ENCODE measurements around the gene CX3CR1. TPM values are rescaled to one million over a fixed set of nuclear protein-coding genes. Genes with fewer than 3 reads are reported as not detected.

CX3CR1 gene
- total and polyA plus RNA-seq, 9 of the 15 experiments (the other 6 are each of a cell fraction or from before 2014, with no cell fraction given): 0.03 to 0.21 TPM; not detected in 7

DNA sequence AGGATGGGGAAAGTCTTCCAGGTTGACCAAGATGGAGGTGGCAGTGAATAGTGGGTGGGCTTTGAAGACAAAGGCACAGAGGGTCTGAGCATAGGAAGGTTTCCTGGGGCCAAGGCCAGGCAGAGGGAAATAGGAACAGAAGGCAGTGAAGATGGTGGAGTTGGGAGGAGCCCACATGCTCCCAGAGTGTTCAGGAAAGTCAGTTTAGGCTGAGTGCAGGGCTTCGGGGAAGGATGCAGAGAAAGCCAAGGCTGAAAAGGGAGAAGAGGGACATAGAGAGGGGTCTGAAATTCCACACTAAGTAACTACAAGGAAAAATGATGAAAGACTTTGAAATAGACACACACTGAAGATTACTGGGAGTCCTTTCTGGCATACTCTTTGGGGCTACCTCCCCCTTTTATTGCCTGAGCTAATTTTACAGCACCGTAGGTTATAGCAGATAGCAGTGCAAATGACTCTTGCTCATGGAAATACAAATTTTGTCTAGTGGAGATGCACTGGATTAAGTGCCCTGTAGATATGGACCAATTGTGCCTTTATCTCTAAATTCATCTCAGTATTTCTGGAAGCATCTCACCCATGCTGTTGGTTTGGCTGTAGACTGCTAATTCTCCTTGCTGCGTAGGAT is 3.8 kb downstream of the CX3CR1 start (continued):
- no peak for TF ChIP-seq CEBPG (CRISPR knock-in tag; IDR thresholded peaks at IDR 0.05)
- peak in 1 of 2 experiments; percentile 95; a peak in 2 of 4 replicates for TF ChIP-seq CEBPG (tag; conservative IDR thresholded peaks at IDR 0.05 in 1 of 2, IDR thresholded peaks at IDR 0.05 in 1 of 2)
- peak; percentile 36; the same call in 1 of the 2 replicates for TF ChIP-seq ELF2 (CRISPR knock-in tag; IDR thresholded peaks at IDR 0.05)
- TF ChIP-seq, protein P1, sequence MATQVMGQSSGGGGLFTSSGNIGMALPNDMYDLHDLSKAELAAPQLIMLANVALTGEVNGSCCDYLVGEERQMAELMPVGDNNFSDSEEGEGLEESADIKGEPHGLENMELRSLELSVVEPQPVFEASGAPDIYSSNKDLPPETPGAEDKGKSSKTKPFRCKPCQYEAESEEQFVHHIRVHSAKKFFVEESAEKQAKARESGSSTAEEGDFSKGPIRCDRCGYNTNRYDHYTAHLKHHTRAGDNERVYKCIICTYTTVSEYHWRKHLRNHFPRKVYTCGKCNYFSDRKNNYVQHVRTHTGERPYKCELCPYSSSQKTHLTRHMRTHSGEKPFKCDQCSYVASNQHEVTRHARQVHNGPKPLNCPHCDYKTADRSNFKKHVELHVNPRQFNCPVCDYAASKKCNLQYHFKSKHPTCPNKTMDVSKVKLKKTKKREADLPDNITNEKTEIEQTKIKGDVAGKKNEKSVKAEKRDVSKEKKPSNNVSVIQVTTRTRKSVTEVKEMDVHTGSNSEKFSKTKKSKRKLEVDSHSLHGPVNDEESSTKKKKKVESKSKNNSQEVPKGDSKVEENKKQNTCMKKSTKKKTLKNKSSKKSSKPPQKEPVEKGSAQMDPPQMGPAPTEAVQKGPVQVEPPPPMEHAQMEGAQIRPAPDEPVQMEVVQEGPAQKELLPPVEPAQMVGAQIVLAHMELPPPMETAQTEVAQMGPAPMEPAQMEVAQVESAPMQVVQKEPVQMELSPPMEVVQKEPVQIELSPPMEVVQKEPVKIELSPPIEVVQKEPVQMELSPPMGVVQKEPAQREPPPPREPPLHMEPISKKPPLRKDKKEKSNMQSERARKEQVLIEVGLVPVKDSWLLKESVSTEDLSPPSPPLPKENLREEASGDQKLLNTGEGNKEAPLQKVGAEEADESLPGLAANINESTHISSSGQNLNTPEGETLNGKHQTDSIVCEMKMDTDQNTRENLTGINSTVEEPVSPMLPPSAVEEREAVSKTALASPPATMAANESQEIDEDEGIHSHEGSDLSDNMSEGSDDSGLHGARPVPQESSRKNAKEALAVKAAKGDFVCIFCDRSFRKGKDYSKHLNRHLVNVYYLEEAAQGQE (IDR thresholded peaks at IDR 0.05; ENCODE audit: borderline replicate concordance): no peak
- TF ChIP-seq, protein P1 (CRISPR knock-in tag; IDR thresholded peaks at IDR 0.05; ENCODE audit: low read depth): 0 out of 2 replicates have a peak, but pooled peaks have one; percentile 32
- peak; percentile 77 for TF ChIP-seq ZNF589 (CRISPR knock-in tag; IDR thresholded peaks at IDR 0.05; ENCODE audit: low read depth)
- TF ChIP-seq SMAD4 (CRISPR knock-in tag; conservative IDR thresholded peaks at IDR 0.05): peak; percentile 47; the same call in 1 of the 2 replicates
- TF ChIP-seq TRIM24 (IDR thresholded peaks at IDR 0.05): peak; percentile 29 to 75; a peak in 2 of 4 replicates
- peak; percentile 67; the same call in 1 of the 2 replicates for TF ChIP-seq ZNF175 (CRISPR knock-in tag; IDR thresholded peaks at IDR 0.05; ENCODE audit: low read depth)
